VCaP (cell line): ENCODE data around the gene SIX6.

Experiments used
- H3K27ac ChIP-seq: fragments of 450-650 bp; 2 replicates; pipeline ENCODE4 v1.5.1; 2017
- CTCF ChIP-seq: fragments of 450-650 bp; conservative IDR thresholded peaks from 2 replicates; pipeline ENCODE4 v1.5.1; 2017; ENCODE audit warnings: mild to moderate bottlenecking, moderate library complexity

The SIX6 gene

DNA sequence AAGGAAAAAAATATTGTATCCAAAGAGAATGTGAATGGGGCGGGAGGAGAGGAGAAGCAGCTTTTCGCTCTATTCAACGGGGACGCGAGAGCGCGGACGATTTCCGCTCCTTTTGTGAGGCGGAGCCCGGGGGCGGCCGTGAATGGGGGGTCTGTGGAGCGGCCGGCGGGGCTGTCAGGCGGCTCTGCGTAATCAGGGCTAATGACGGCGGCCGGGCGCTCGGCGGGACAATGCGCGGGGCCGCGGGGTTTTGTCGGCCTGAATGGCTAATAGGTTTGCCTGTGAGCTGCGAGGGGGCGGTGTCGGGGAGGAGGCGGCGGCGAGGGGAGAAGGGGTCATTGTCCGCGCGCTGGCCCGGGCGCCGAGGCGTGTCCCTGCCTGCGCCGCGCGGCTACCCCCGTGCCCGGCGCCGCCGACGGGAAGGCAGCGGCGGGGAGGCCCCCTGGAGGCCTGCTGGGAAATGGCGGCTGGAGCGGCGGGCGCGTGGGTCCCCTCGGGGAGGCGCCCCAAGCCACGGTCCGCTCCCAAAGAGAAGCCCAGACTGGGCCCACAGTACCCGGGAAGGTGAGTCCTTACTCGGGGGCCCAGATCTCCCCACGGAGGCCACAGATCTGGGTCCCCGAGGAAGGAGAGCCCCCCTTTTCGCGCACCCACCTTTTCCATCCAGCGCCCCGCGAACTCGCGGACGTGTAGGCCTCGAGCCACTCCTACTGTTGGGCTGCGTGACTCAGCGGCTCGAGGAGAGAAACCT is 6.0 kb downstream of the SIX6 start:
- TF ChIP-seq CTCF, result peak; percentile 67
- peak overlapping the region; percentile 51; the same call in 1 of the 2 replicates for H3K27ac ChIP-seq

DNA sequence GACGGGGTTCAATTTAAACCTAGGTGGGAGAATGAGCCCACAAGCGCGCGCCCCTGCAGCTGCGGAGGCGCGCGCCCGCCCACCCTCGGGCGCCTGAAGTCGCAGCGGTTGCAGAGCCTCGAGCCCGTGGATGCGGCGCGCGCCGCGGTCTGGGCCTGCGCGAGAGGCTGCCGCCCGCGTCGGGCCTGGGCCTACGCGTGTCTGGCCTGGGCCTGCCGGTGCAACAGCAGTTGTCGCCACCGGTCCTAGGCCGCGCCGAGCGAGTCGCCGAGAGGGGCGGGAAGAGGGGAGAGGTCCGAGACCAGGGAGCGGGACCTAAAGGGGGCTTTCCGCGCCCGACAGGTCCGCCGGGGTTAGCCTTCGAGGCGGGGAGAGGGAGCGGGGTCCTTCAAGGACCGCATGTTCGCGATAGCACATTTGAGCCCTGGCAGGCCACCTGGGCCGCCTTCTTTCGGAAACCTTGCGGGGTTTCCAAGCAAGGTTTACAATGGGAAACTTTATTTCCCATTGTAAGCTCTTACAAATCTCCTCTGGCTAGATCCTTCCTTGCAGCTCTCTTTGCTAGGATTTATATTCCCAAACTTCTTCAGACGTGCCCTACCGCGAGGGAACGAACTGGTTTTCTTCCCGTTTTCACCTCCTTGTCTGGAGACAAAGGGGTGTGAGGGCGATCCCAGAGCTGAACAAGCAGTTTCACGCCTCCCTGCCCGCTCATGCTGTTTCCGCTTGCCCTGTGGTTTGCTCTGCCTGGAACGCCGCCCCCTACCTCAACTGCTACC is 6.8 kb downstream of the SIX6 start:
- no peak for TF ChIP-seq CTCF
- no peak overlapping the region for H3K27ac ChIP-seq

- TF ChIP-seq CTCF, result no peak
- no peak overlapping the region for H3K27ac ChIP-seq
These were observed 23.5 kb downstream of the SIX6 start for GRCh38 chr14:60532442-60532841.

DNA sequence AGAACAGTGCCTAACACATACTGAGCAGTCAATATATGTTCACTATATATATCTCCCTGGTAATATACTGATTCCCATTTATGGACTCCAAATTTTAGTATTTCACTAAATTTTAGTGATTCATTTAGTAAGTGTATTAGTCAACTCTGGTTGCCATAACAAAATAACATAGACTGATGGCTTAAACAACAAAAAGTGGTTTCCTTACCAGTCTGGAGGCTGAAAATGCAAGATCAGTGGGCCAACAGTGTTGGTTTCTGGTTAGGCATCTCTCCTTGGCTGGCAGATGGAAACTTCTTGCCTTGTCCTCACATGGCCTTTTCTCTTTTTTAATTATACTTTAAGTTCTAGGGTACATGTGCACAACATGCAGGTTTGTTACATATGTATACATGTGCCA is 28.7 kb downstream of the SIX6 start:
- TF ChIP-seq CTCF, result no peak
- H3K27ac ChIP-seq, result no peak overlapping the region

- no peak for TF ChIP-seq CTCF
- H3K27ac ChIP-seq, result no peak overlapping the region
These were observed 35.7 kb downstream of the SIX6 start for GRCh38 chr14:60544659-60545058.

DNA sequence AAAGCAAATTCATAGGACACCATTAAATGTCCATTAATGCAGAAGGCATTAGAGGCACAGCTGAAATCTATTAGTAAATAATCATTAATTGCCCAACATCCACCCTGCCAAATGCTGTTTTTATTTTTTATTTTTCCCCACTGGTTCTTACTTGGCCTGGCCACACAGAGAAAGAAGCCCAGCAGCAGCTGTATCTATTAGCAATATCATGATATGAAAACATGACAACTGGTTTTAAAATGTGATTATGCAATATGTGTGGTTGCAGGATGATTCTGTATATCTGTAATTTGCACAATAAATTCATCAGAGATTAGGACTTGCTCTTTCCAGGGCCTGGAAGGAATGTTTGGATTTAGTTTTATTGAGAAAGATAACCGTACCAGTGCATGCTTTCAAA is 44.9 kb downstream of the SIX6 start:
- no peak overlapping the region for H3K27ac ChIP-seq
- TF ChIP-seq CTCF, result no peak

- TF ChIP-seq CTCF, result peak; percentile 78
- no peak overlapping the region for H3K27ac ChIP-seq
These were observed 53.1 kb downstream of the SIX6 start for GRCh38 chr14:60561845-60562746.
